A673 (cell line): Measurements from ENCODE around the gene STAT2.

Experiments used
- CTCF ChIP-seq: fragments of 300-800, 200-600 bp; sonication (generic); conservative IDR thresholded peaks from 2 replicates; pipeline ENCODE4 v1.5.1; 2017; ENCODE audit warnings: low read depth, mild to moderate bottlenecking, antibody characterized with exemption, low read length, moderate library complexity, mixed read lengths
- EZH2 ChIP-seq: fragments of 200-600 bp; sonication (generic); IDR thresholded peaks from 2 replicates; pipeline ENCODE4 v1.6.1; 2017; ENCODE audit warnings: borderline replicate concordance, low read depth, mild to moderate bottlenecking, mixed read lengths, antibody characterized with exemption, low read length; ENCODE audit not compliant: poor library complexity, severe bottlenecking

GRCh38 chr12:56373515-56373914, 13.6 kb upstream of the STAT2 start:
- TF ChIP-seq CTCF (no peak), EZH2 (no peak)
